ENCODE data around the gene ZFHX3. TPM values are rescaled to one million over a fixed set of nuclear protein-coding genes. Genes with fewer than 3 reads are reported as not detected.

ZFHX3 gene
- total RNA-seq, 1 experiment from 2014 or later: 1.5 TPM

DNA sequence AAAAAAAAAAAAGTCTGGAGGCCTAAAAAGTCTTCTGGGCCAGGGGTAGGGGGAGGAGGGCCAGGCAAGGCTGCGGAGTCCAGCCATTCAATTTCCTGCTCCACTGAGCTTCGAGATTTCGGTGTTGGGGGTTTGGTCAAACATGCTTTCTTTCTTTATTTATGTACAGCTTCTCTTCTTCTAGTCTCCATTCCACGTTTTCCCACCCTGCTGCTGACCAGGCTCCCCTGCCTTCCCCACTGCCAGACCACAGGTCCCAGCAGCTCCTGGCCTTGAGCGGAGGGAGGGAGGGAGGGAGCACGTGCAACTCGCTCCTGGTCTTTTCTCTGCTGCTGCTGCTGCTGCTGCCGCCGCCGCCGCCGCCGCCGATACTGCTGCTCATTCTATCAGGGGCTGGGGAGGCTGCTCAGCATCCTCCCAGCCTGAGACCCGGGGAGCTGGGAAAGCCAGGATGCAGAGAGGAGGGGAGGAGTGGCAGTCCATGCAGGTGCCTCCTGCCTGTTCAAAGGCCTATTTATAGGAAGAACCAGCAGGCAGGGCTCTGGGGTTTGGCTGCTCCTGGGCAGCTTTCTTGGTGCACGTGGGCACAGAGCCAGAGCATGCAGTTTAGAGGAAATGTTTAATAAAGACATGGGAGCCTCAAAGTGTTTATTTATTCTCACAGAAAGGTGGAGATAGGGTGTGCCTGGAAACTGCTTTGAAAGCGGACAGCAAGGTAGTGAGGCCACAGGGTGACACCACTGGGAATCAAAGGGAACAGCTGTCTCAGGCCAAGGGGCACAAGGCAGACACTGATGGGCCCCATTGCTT lies 23.4 kb upstream of the ZFHX3 start:
- H3K23ac ChIP-seq (ENCODE audit: insufficient read length, low read depth, low read length): no peak overlapping the region
- peaks cover 38% of the 10 kb centered on the region for H3K27me3 ChIP-seq (ENCODE audit: insufficient read depth, low read length)
- H3K56ac ChIP-seq (ENCODE audit: insufficient read length, low read depth, low read length): no peak overlapping the region
- peaks cover 11% of the 10 kb centered on the region for H3K23me2 ChIP-seq (ENCODE audit: insufficient read length, low read depth, low read length, poor library complexity, severe bottlenecking)
- no peak overlapping the region for H2BK12ac ChIP-seq (ENCODE audit: insufficient read length, low read depth, low read length)
- H2AK5ac ChIP-seq (ENCODE audit: insufficient read length, low read length): no peak overlapping the region
- H3K9me3 Mint-ChIP-seq: peaks cover 0 to 4% of the 10 kb centered on the region in 2 experiments; a peak in 1 of 5 replicates
- H4K8ac ChIP-seq (replicated peaks; ENCODE audit: insufficient read length, low read depth, low read length): no peak overlapping the region
- WGBS (ENCODE audit: extremely low coverage, insufficient read length, low lambda C conversion rate): no CpG with 5 or more reads among the region's 17 CpGs
- peak overlapping the region; percentile 21 for H3T11ph ChIP-seq (ENCODE audit: low read length)
- peaks cover 0 to 2% (median 0%) of the 10 kb centered on the region in 3 experiments; a peak in 2 of 7 replicates for H3K36me3 Mint-ChIP-seq (ENCODE audit: insufficient read depth in 1 of 3, low read depth in 3 of 3)
- peak overlapping the region; percentile 42 for H3K4me2 ChIP-seq (ENCODE audit: insufficient read depth, insufficient read length, low read length)
- H3K79me2 ChIP-seq (ENCODE audit: insufficient read depth, low read length): no peaks in the 10 kb centered on the region
- H4K5ac ChIP-seq (ENCODE audit: insufficient read length, low read depth, low read length): no peak overlapping the region
- no peak overlapping the region for H3K27ac ChIP-seq (ENCODE audit: insufficient read length, low read depth, low read length)
- peak overlapping the region; percentile 83 to 95 for H3K4me3 Mint-ChIP-seq
- peaks cover 14 to 29% of the 10 kb centered on the region in 2 experiments for H3K4me1 Mint-ChIP-seq
- H2BK5ac ChIP-seq (ENCODE audit: insufficient read length, low read length): no peak overlapping the region
- no peak overlapping the region for H2BK20ac ChIP-seq (ENCODE audit: low read depth, low read length, poor library complexity, severe bottlenecking)
- H3K27ac Mint-ChIP-seq: peak overlapping the region in 1 of 3 experiments; percentile 61; a peak in 2 of 7 replicates
- H2BK120ac ChIP-seq (ENCODE audit: low read depth, low read length, poor library complexity, severe bottlenecking): no peak overlapping the region
- H3K4me1 ChIP-seq (ENCODE audit: insufficient read depth, low read length): no peaks in the 10 kb centered on the region
- no peak overlapping the region for H3K4ac ChIP-seq (ENCODE audit: low read depth, low read length)
- H3K9me3 ChIP-seq (ENCODE audit: control insufficient read depth, low read depth, low read length): no peaks in the 10 kb centered on the region
- peak overlapping the region; percentile 72 for H2AFZ ChIP-seq (ENCODE audit: low read length)
- peak overlapping the region; percentile 47 for H3K9ac ChIP-seq (ENCODE audit: extremely low read depth, insufficient read length, low read length)
- H3K18ac ChIP-seq (ENCODE audit: insufficient read length, low read depth, low read length): peak overlapping the region; percentile 78
- H3K27me3 Mint-ChIP-seq (ENCODE audit: low read depth): peaks cover 98% of the 10 kb centered on the region
- TF ChIP-seq, protein P1, sequence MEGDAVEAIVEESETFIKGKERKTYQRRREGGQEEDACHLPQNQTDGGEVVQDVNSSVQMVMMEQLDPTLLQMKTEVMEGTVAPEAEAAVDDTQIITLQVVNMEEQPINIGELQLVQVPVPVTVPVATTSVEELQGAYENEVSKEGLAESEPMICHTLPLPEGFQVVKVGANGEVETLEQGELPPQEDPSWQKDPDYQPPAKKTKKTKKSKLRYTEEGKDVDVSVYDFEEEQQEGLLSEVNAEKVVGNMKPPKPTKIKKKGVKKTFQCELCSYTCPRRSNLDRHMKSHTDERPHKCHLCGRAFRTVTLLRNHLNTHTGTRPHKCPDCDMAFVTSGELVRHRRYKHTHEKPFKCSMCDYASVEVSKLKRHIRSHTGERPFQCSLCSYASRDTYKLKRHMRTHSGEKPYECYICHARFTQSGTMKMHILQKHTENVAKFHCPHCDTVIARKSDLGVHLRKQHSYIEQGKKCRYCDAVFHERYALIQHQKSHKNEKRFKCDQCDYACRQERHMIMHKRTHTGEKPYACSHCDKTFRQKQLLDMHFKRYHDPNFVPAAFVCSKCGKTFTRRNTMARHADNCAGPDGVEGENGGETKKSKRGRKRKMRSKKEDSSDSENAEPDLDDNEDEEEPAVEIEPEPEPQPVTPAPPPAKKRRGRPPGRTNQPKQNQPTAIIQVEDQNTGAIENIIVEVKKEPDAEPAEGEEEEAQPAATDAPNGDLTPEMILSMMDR (conservative IDR thresholded peaks at IDR 0.05): no peak
- H2BK15ac ChIP-seq (ENCODE audit: low read depth, low read length): no peak overlapping the region
- no peaks in the 10 kb centered on the region for H4K20me1 ChIP-seq (ENCODE audit: control insufficient read depth, insufficient read depth, insufficient read length)
- no peak overlapping the region for H4K91ac ChIP-seq (ENCODE audit: insufficient read length, low read depth, low read length)
- H3K14ac ChIP-seq (ENCODE audit: insufficient read depth, low read length): peak overlapping the region; percentile 74; the same call in 1 of the 2 replicates
- DNase-seq: peak; percentile 89
- no peaks in the 10 kb centered on the region for H3K79me1 ChIP-seq (ENCODE audit: insufficient read depth, low read depth, low read length, poor library complexity, severe bottlenecking)

Measured in H9 (cell line).